Stimulated activated naive CD4-positive, alpha-beta T cell (primary cell): ENCODE measurements around the gene MOCS3.

ENCODE experiments used
- DNase-seq, 6 experiments: peaks; one replicate each; lab custom pipeline; 2025; lab: John Stamatoyannopoulos, UW

The MOCS3 gene

GRCh38 chr20:50981714-50982048 is 23.1 kb downstream of the MOCS3 start:
- DNase-seq, result no peak

DNA sequence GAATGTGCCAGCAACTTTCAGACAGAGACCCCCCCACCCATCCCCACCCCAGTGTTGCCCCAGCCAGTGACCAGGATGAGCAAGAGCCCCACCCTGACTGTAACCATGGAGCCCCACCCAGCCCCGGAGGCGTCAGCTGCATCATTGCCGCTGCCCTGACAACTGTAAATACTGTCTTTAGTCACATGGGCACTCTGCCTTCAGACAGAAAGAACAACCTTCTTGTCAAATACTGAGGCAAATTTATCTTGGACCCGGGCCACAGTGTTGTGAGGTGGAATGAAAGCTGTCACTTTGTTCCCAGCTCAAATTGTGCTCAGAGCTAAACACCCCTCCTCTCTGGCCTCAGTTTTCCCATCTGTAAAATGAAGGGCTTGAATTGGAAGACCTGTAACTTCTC is 23.7 kb downstream of the MOCS3 start:
- DNase-seq, result no peak

DNA sequence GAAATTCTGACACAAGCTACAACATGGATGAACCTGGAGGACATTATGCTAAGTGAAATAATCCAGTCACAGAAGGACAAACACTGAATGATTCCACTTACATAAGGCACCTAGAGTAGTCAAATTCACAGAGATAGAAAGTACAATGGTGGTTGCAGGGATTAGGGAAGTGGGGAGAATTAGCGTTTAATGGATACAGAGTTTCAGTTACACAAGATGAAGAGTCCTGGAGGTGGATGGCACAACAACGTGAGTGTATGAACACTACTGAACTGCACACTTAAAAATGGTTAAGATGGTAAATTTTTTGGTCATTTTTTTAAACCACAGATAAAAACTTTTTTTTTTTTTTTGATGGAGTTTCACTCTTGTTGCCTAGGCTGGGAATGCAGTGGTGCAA is 24.7 kb downstream of the MOCS3 start:
- DNase-seq, result no peak

DNA sequence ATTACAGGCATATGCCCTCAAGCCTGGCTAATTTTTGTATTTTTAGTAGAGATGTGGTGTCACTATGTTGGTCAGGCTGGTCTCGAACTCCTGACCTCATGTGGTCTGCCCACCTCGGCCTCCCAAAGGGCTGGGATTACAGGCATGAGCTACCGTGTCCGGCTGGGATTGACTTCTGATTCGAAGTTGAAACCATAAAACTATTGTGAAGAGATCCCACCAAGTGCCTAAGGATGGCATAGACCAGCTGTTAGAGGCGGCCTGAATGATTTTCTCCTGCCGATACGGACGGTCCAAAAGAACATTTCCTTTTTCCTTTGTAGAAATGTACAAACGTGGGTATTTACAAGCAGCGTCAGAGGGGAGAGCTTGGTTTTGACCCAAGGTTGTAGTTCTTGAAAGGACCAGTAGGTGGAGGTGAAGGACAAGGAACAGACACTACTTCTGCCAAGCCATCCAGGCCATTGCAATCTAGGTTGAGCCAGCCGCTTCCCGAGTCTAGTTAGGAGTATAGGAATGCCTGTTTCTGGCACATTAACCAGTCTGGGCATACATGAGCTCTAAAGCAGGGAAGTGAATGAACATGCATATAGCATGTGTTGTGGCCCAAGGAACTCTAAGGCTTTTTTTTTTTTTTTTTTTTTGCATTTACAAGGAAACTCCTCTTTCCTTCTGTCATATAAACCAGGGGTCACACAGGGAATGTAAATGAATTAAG is 29.0 kb downstream of the MOCS3 start:
- peak; percentile 28 to 75 (median 39) for DNase-seq

DNA sequence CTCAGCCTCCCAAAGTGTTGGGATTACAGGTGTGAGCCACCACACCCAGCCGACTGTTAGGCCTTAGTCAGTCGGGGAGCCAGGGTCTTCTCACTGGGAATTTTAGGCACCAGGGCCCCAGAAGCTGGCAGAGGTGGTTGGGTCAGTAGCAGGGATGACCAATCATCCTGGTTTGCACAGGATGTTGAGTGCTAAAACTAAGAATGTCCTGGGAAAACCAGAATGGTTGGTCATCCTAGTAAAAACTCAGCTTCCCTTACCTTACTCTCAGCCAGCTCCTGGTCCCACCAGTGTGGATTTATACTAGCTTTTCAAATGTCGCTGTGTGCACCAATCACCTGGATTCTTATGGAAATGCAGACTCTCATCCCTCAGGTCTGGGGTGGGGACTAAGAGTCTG is 32.5 kb downstream of the MOCS3 start:
- no peak for DNase-seq

DNA sequence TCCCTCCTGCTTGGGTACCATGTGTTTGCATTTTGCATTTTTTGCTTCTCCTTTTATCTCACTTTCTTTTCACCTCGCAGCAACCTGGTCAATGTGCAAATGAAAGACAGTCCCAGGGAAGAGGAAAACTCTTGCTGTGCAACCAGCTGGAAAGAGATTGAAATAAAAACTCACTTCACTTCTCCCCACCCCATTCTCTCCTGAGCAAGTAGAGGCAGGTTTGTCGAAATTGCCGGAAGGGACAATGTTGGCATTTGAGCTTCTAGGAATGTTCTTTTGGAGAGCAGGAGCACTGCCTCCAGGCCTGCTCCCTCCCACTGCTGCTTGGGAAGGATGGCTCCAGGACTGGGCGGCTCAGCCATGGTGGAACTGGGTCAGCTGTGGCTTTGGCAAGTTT is 33.7 kb downstream of the MOCS3 start:
- DNase-seq, result no peak

DNA sequence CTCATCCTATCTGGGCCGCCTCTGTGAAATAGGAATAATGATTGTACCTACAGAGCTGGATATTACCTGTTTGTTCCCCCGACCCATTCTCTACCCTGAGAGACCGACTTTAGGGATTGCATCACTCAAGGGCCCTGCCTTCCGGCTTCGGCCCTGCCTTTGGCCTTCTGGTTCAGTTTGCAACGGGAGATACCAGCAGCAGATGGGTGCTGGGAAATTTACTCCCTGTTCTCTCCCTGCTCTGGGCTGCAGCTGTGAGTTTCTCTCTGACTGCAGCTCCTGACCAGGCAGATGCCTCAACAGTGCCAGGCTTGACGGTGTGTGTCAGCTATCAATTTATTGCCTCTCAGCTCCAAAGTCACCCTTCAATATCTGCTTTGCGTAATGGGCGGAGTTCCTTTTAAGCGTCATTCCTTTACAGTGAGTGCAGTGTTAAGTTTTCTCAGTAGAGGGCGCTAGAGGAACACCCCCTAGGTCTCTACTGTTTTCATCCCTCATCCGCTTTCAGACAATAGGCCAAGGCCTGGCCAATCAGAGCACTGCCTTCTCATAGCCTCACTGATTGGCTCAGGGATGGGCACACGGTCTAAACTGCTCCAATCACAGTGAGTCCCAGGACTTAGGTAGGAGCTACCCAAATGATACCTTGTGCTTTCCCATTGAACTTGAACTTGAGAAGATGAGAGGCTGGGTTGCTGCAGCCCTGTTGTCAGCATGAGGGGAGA is 34.3 kb downstream of the MOCS3 start:
- peak in 4 of 6 experiments; percentile 9 to 22 (median 16) for DNase-seq

GRCh38 chr20:50993876-50994275 is 35.3 kb downstream of the MOCS3 start:
- no peak for DNase-seq

GRCh38 chr20:50995506-50995905 is 36.9 kb downstream of the MOCS3 start:
- DNase-seq, result no peak

- DNase-seq, result no peak
Measured at GRCh38 chr20:50996901-50997865, 38.6 kb downstream of the MOCS3 start.

- DNase-seq, result no peak
Measured at GRCh38 chr20:50999355-50999754, 40.7 kb downstream of the MOCS3 start.

DNA sequence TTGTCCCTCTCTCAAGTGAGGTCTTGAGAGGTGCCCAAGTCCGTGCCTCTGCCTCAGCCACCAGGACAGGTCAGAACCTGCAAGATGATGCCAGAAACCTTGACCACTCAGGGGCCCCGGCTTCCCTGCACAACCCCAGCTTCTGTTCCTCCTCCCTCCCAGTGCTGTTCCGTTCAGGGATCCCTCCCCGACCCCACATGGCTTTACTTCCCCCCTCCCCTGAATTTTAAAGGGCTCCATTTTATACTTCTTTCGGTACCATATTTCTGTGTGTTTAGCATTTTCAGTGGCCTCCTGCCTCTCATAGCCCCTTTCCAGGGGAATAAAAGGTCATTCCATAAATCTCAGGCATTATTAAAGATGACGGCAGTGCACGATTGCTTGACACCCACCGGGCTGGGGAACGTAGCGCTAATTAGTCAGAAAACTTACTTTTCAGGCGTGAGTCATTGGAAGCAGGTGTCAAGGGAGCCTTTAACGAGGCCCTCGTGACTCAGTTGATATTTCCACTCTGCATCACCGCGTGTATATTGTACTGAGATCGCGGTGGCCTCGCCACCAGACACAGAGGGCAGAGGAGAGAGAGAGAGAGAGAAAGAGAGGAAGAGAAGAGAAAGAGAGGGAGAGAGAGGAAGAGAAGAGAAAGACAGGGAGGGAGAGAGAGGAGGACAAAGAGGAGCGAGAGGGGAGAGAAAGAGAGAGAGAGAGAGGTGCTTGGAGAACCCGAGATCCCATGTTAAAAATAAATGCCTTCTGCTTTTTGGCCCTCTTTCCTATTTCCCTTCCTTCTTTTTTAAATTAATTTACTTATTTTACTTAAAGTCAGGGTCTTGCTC is 43.0 kb downstream of the MOCS3 start:
- no peak for DNase-seq

DNA sequence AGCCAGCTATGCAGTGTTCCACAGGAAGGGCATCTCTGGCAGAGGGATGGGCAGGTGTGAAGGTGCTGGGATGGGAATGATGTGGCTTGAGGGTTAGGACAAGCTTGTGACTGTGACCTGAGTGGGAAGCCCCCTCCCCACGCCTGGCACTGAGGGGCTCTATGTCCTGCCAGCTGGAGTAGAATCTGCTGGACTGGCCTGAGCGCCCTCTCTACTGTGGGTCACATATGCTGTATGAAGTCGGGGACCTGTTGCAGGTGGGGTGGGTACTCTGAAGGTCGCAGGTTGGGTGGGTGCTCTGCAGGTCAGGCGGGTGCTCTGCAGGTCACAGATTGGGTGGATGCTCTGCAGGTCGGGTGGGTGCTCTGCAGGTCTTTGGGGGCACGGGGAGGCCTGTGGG is 44.0 kb downstream of the MOCS3 start:
- no peak for DNase-seq

- DNase-seq, result no peak
Measured at GRCh38 chr20:51003753-51004152, 45.1 kb downstream of the MOCS3 start.

DNA sequence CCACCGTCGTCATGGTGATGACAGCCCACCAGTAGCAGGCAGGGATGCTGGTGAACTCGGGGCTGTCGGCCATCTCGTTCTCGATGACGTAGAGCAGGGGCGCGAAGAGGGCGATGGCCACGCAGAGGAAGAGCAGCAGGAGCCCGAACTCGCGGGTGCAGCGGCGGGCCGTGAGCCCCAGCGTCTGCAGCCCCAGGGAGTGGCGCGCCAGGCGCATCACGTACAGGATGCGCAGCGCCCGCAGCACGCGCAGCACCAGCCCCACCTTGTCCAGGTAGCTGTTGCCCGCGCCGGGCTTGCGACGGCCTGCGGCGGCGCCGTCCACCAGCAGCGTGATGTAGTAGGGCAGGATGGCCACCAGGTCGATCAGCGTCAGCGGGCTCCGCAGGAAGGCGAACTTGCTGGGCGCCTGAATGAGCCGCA is 45.7 kb downstream of the MOCS3 start:
- DNase-seq, result no peak

DNA sequence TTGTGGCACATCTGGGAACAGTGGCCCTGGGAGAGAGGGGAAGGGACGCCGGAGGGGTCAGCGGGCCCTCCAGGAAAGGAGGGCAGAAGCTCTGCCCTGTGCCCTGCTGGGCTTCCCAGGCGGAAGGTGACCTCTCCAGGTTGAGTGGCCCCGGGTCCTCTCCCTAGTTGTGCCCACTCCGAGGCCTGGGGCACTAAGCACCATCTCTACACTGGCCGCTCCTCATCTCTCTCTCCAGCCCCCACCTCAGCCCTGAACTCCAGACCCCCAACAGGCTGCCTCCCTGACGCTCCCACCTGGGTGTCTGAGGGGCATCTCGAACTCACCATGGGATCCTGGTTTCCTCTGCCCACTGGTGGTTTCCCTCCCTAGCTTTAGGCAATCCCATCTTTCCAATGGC is 46.2 kb downstream of the MOCS3 start:
- DNase-seq, result no peak

- no peak for DNase-seq
Measured at GRCh38 chr20:51005214-51005613, 46.6 kb downstream of the MOCS3 start.

DNA sequence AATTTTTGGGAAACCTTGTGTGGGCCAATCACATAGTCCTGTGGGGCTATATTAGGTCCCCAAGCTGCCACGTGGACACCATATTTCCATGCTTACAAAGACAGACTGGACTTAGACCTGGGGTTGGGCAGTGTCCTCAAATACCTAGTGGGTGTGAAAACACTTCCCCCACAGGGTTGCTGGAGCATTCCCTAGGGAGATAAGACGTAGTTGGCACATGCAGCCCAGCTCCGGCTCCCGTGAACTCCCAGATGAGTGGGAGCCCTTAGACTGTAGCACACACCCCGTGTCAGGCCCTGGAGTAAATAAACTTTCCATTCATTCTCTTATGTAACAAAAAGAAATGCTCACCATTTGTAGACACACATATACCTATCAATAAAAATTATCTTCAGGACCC is 50.1 kb downstream of the MOCS3 start:
- no peak for DNase-seq

DNA sequence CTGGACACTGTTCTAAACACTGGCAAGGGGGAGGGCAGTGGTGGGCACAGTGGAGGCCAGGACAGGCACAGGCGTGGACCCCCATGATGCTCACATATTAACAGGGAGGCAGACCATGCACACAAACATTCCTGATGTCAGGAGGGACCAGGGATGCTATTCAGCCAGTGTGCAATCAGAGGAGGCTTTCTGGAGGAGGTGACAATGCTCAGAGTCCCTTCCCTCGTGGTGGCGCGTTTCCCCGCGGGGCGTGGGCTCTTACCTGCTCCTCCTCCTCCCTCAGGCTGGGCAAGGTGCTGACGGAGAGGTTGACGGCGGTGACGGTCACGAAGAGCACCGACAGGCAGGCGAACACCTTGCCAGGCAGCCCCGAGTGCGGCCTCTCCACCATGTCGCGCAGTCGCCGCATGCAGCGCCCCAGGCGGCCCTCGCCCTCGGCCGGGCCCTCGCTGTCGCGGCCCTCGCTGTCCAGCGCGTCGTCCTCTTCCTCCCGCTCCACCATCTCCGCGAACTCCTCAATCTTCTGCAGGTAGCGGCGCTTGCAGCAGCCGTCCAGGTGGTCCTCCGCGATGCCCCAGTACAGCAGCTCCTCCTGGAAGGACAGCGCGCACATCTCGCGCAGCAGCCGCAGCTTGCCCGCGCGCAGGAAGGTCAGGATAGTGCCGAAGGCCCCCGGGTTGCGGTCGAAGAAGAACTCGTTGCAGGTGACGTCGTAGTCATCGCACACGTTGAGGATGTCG is 50.9 kb downstream of the MOCS3 start:
- DNase-seq, result no peak

DNA sequence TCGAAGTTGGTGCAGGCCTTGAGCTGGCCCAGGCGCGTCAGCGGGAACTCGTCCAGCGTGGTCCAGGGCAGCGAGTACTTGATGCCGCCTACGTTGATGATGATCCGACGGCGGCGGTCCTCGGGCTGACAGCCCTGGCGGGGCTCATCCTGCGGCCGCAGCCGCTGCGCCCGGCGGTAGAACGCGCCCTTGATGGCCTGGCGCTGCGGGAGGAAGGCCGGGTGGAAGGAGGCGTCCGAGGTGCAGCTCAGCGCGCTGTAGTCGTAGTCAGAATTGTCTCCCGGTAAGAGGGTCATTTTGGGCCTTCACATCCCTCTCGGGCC is 51.4 kb downstream of the MOCS3 start:
- no peak for DNase-seq

GRCh38 chr20:51010932-51011331 is 52.3 kb downstream of the MOCS3 start:
- DNase-seq, result no peak
